Measurements from ENCODE around the gene DDX27. TPM values are rescaled to one million over a fixed set of nuclear protein-coding genes. Genes with fewer than 3 reads are reported as not detected.

DDX27 gene
- total and polyA plus RNA-seq, 2 of the 13 experiments (the other 11 are each of a cell fraction or from before 2014, with no cell fraction given): 42.6 to 72.8 TPM

DNA sequence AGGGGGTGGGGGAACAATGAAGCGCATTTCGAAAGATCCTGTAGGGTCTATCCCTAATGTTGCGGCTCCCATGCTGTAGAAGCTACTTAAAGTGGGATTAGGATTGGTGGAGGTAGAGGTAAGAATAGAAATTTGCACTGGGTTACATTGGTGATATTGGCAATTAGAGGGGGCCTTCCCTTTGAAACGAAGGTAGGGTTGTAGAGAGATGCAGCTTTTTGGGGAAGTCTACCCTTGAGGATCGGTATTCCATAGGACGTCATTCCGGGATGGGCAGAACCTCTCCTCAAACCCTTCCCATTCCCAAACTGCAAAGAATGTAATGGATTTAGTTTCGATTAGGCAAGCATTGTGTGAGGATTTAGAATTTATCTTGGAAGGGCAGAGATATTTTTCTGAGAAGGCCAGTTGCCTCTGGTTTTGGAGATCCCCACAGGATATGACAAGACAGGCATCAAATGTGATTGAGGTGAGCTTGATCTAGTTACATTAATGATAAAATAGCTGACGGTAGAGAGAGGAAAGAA lies 64.0 kb downstream of the DDX27 start (continued):
- TF ChIP-seq SMARCC2 (IDR thresholded peaks at IDR 0.05): 0 out of 2 replicates have a peak, but pooled peaks have one; percentile 19
- TF ChIP-seq FOXA3 (CRISPR knock-in tag; IDR thresholded peaks at IDR 0.05): 0 out of 2 replicates have a peak, but pooled peaks have one; percentile 16
- peak; percentile 4; the same call in 1 of the 2 replicates for TF ChIP-seq ZNF12 (CRISPR knock-in tag; IDR thresholded peaks at IDR 0.05)
- TF ChIP-seq, protein P1, sequence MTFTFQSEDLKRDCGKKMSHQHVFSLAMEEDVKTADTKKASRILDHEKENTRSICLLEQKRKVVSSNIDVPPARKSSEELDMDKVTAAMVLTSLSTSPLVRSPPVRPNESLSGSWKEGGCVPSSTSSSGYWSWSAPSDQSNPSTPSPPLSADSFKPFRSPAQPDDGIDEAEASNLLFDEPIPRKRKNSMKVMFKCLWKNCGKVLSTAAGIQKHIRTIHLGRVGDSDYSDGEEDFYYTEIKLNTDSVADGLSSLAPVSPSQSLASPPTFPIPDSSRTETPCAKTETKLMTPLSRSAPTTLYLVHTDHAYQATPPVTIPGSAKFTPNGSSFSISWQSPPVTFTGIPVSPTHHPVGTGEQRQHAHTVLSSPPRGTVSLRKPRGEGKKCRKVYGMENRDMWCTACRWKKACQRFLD (CRISPR knock-in tag; IDR thresholded peaks at IDR 0.05; ENCODE audit: borderline replicate concordance): 0 out of 2 replicates have a peak, but pooled peaks have one; percentile 41
- TF ChIP-seq TBL1XR1 (IDR thresholded peaks at IDR 0.05; ENCODE audit: borderline replicate concordance, low read length, partially characterized antibody): peak; percentile 25
- TF ChIP-seq HNRNPL (IDR thresholded peaks at IDR 0.05; ENCODE audit: low read depth, low read length): no peak
- no peak for TF ChIP-seq ZNF577 (CRISPR knock-in tag; IDR thresholded peaks at IDR 0.05; ENCODE audit: borderline replicate concordance, low read depth)
- TF ChIP-seq, protein P2, sequence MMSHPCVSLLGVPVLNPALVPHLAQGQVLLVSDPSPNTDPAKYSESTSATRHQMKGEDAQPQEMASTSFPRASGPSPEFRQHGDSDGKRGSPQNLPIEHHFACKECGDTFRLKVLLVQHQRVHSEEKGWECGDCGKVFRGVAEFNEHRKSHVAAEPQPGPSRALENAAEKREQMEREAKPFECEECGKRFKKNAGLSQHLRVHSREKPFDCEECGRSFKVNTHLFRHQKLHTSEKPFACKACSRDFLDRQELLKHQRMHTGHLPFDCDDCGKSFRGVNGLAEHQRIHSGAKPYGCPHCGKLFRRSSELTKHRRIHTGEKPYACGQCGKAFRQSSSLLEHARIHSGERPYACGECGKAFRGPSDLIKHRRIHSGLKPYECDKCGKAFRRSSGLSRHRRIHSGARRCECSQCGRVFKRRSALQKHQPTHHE (CRISPR knock-in tag; IDR thresholded peaks at IDR 0.05; ENCODE audit: borderline replicate concordance): 0 out of 2 replicates have a peak, but pooled peaks have one; percentile 3
- TF ChIP-seq, protein P3, sequence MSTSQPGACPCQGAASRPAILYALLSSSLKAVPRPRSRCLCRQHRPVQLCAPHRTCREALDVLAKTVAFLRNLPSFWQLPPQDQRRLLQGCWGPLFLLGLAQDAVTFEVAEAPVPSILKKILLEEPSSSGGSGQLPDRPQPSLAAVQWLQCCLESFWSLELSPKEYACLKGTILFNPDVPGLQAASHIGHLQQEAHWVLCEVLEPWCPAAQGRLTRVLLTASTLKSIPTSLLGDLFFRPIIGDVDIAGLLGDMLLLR (CRISPR knock-in tag; IDR thresholded peaks at IDR 0.05): 0 out of 2 replicates have a peak, but pooled peaks have one; percentile 13
- 0 out of 2 replicates have a peak, but pooled peaks have one; percentile 0 for TF ChIP-seq SOX5 (CRISPR knock-in tag; IDR thresholded peaks at IDR 0.05; ENCODE audit: borderline replicate concordance)
- no peak for TF ChIP-seq ZBTB8A (CRISPR knock-in tag; IDR thresholded peaks at IDR 0.05; ENCODE audit: borderline replicate concordance, low read depth)
- TF ChIP-seq IRF2 (CRISPR knock-in tag; IDR thresholded peaks at IDR 0.05): 0 out of 2 replicates have a peak, but pooled peaks have one; percentile 10
- TF ChIP-seq, protein P4, sequence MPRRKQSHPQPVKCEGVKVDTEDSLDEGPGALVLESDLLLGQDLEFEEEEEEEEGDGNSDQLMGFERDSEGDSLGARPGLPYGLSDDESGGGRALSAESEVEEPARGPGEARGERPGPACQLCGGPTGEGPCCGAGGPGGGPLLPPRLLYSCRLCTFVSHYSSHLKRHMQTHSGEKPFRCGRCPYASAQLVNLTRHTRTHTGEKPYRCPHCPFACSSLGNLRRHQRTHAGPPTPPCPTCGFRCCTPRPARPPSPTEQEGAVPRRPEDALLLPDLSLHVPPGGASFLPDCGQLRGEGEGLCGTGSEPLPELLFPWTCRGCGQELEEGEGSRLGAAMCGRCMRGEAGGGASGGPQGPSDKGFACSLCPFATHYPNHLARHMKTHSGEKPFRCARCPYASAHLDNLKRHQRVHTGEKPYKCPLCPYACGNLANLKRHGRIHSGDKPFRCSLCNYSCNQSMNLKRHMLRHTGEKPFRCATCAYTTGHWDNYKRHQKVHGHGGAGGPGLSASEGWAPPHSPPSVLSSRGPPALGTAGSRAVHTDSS (CRISPR knock-in tag; conservative IDR thresholded peaks at IDR 0.05): no peak
- TF ChIP-seq RBFOX2 (IDR thresholded peaks at IDR 0.05; ENCODE audit: low read depth, low read length): peak; percentile 73
- TF ChIP-seq, protein P5, sequence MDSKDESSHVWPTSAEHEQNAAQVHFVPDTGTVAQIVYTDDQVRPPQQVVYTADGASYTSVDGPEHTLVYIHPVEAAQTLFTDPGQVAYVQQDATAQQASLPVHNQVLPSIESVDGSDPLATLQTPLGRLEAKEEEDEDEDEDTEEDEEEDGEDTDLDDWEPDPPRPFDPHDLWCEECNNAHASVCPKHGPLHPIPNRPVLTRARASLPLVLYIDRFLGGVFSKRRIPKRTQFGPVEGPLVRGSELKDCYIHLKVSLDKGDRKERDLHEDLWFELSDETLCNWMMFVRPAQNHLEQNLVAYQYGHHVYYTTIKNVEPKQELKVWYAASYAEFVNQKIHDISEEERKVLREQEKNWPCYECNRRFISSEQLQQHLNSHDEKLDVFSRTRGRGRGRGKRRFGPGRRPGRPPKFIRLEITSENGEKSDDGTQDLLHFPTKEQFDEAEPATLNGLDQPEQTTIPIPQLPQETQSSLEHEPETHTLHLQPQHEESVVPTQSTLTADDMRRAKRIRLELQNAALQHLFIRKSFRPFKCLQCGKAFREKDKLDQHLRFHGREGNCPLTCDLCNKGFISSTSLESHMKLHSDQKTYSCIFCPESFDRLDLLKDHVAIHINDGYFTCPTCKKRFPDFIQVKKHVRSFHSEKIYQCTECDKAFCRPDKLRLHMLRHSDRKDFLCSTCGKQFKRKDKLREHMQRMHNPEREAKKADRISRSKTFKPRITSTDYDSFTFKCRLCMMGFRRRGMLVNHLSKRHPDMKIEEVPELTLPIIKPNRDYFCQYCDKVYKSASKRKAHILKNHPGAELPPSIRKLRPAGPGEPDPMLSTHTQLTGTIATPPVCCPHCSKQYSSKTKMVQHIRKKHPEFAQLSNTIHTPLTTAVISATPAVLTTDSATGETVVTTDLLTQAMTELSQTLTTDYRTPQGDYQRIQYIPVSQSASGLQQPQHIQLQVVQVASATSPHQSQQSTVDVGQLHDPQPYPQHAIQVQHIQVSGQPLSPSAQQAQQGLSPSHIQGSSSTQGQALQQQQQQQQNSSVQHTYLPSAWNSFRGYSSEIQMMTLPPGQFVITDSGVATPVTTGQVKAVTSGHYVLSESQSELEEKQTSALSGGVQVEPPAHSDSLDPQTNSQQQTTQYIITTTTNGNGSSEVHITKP (CRISPR knock-in tag; IDR thresholded peaks at IDR 0.05; ENCODE audit: low read depth): 0 out of 2 replicates have a peak, but pooled peaks have one; percentile 3
- TF ChIP-seq FOXK1 (CRISPR knock-in tag; IDR thresholded peaks at IDR 0.05; ENCODE audit: borderline replicate concordance, low read depth): no peak
- 0 out of 2 replicates have a peak, but pooled peaks have one; percentile 14 for TF ChIP-seq ZNF44 (CRISPR knock-in tag; IDR thresholded peaks at IDR 0.05)
- no peak for TF ChIP-seq ONECUT2 (CRISPR knock-in tag; IDR thresholded peaks at IDR 0.05)
- no peak for TF ChIP-seq ZNF234 (CRISPR knock-in tag; conservative IDR thresholded peaks at IDR 0.05)
- TF ChIP-seq ZNF354B (CRISPR knock-in tag; IDR thresholded peaks at IDR 0.05): no peak
